SK-N-MC (cell line): ENCODE measurements around the gene RPL34.
A peak's percentile ranks its signal among the peaks of the same experiment; 100 is the strongest.

ENCODE experiments used
- DNase-seq: peaks from one replicate; pipeline ENCODE4 v3.0.0-alpha.2; 2011; ENCODE audit warnings: low read depth, low spot score
- H3K27ac ChIP-seq: fragments of 200-600 bp; sonication (generic); 2 replicates; pipeline ENCODE4 v1.5.1; 2016; ENCODE audit warnings: mixed run types
- H3K36me3 ChIP-seq: fragments of 200-600 bp; sonication (generic); 2 replicates; pipeline ENCODE4 v1.6.1; 2017; ENCODE audit warnings: antibody characterized with exemption, low read length, mixed read lengths; ENCODE audit not compliant: insufficient read depth
- H3K4me3 ChIP-seq: fragments of 200-600 bp; sonication (generic); 2 replicates; pipeline ENCODE4 v1.5.1; 2016
- H3K9ac ChIP-seq: fragments of 200-600 bp; sonication (generic); 2 replicates; pipeline ENCODE4 v1.8.0; 2017; ENCODE audit warnings: mixed run types, mixed read lengths; ENCODE audit not compliant: insufficient read length
- H3K9me3 ChIP-seq: fragments of 200-600 bp; sonication (generic); 2 replicates; pipeline ENCODE4 v1.6.1; 2017; ENCODE audit warnings: low read depth, mild to moderate bottlenecking, antibody characterized with exemption, low read length, moderate library complexity, mixed read lengths
- EZH2 ChIP-seq: fragments of 200-600 bp; sonication (generic); IDR thresholded peaks from one replicate; pipeline ENCODE4 v1.6.1; 2017; ENCODE audit warnings: antibody characterized with exemption
- FOXP2 ChIP-seq: optimal IDR thresholded peaks from 2 replicates; pipeline ENCODE3; 2011; ENCODE audit warnings: mild to moderate bottlenecking, moderate library complexity; ENCODE audit not compliant: insufficient read depth; ENCODE audit errors: extremely low read length, control extremely low read depth
- POLR2AphosphoS5 ChIP-seq: IDR thresholded peaks from 2 replicates; pipeline ENCODE4 v1.6.1; 2012; ENCODE audit warnings: mild to moderate bottlenecking, low read depth, low read length, borderline replicate concordance

The RPL34 gene

DNA sequence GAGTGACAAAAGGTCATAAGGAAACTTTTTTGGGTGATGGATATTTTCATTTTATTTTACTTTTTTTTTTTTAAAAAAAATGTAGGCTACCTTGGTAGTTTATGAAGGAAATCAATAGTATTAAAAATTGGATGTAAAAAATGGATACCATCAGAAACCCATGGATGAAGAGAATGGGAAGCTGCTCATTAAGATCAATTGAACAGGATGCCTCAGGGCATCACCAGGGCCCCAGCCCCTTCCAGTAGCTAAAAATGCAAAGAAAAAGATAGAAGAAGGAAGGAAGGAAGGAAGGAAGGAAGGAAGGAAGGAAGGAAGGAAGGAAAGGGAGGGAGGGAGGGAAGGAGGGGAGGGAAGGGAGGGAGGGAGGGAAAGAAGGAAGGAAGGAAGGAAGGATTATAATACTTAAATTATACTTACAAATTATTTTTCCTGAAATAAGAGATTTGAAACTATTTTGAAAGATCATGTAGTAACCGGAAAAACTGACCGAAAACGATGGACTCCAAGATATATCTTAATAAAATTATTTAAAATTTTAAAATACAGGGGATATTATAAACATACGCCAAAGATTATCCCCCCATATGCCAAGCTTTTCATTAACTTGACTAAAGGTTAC is 54.1 kb downstream of the RPL34 start:
- DNase-seq: peak; percentile 92
- Histone ChIP-seq H3K9ac (peak overlapping the region; percentile 61), H3K36me3 (peaks cover 26% of the 10 kb centered on the region), H3K27ac (peak overlapping the region; percentile 99), H3K9me3 (no peaks in the 10 kb centered on the region), H3K4me3 (peak overlapping the region; percentile 50)
- TF ChIP-seq FOXP2: no peak
- TF ChIP-seq POLR2AphosphoS5: peak; percentile 33; the same call in 1 of the 2 replicates
- no peak for TF ChIP-seq EZH2
